Right hindlimb (tissue), 1 donor: ENCODE results near the gene KIF19.

ENCODE experiments used
- DNase-seq: peaks from one replicate; pipeline ENCODE4 v3.0.0-alpha.2; 2018

Gene KIF19

DNA sequence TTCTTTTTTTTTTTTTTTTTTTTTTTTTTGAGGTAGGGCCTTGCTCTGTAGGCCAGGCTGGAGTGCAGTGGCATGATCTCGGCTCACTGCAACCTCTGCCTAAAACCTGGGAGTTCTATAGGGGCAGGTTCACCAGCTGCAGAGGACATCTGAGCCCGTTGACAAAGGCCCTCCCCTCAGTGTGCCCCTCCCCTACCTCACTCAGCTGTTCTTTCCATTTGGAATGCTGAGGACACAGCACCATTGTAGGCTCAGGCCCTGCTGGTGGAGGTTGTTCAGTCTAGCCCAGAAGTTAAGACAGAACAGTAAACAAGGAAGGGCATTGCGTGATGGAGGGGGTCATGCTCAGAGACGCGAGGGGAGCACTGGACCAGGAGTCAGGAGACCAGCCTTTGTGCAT is 21.8 kb upstream of the KIF19 start:
- DNase-seq, result no peak

DNA sequence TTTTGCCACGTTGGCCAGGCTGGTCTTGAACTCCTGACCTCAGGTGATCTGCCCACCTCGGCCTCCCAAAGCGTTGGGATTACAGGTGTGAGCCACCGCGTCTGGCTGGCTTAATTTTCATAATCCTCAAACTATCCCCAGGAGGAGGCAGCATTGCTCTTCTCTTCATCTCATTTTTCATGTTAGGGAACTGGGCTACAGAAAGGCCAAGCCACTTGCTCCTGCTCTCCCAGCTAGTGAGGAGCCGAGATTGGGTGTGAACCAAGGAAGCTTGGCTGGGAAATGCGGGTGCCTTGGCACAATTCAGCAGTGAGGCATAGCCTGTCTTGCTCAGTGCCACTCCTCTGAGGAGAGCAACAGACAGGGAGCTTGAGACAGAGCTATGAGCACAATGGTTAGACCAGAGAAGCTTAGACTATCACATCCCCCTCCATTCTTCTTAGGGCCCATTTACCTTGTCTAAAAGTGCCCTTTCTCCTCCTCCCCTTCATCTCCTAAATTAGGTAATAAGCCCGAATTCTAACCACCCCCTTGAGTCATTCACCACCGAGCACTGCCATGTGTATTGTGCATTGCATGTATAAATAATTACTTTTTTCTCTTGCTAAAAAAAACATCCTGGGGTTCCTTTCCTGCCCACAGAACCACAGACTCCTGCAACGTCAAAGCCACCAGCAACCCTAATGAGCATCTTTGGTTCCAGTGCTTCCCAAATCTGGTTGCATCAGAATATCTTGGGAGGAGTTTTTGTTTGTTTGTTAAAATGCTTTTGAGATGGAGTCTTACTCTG is 20.0 kb upstream of the KIF19 start:
- DNase-seq, result no peak

DNA sequence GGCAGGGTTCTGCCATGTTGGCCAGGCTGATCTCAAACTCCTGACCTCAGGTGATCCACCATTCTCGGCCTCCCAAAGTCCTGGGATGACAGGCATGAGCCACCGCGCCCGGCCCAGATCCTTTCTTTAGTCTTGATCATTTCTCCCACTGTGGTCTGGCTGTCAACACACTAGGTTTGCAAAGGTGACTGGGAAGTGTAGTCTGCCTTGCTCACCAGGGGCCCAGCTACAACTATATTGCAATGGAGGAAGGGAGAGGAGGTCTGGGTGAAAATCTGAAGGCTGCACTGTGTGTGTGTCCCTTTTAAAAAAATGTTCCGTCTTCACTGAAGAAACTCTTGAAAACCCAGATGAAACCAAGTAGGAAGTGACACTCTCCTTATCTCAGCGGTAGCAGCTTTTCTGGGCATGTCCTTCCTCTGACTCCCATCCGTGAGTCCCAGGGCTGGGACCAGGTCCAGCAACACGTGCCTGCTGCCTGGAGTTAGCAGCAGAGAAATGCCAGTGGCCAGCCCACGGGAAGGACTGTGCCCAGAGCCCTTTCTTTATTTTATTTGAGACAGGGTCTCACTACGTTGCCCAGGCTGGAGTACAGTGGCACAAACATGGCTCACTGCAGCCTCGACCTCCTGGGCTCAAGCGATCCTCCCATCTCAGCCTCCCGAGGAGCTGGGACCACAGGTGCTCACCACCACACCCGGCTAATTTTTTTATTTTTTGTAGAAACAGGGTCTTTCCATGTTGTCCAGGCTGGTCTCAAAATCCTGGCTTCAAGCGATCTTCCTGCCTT is 17.8 kb upstream of the KIF19 start:
- DNase-seq, result no peak

DNA sequence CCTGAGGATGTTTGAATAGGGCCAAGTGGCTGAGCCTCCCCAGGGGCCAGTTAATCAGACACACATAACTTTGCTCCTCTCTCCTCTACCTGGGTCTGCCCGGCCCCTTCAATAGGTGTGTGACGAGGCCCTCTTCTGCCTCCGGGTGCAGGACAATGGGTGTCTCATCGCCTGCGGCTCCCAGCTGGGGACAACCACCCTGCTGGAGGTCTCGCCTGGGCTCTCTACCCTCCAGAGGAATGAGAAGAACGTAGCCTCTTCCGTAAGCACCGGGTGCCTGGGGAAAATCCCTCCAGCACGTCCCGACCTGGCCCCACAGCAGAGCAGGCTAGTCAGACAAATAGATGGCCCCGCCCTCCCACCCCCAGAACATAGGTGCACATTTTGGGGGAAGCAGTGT is 16.1 kb upstream of the KIF19 start:
- DNase-seq, result no peak

DNA sequence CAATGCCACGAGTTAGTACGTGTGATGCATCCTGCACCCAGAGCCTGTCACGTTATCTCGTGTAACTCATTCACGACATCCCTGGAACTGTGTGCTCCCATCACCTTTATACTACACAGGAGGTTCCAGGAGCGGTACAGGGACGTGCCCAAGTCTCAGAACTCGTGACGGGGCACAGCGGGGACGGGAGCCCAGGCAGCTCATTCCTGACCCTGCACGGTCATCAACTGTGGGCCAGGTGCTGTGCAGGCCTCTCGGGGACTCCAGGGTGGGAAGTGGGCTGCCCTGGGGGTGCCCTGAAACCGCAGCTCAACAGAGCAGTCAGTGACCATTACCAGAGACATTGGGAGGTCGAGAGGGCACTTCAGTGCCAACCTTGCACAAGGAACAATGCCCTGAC is 11.1 kb upstream of the KIF19 start:
- DNase-seq, result no peak

DNA sequence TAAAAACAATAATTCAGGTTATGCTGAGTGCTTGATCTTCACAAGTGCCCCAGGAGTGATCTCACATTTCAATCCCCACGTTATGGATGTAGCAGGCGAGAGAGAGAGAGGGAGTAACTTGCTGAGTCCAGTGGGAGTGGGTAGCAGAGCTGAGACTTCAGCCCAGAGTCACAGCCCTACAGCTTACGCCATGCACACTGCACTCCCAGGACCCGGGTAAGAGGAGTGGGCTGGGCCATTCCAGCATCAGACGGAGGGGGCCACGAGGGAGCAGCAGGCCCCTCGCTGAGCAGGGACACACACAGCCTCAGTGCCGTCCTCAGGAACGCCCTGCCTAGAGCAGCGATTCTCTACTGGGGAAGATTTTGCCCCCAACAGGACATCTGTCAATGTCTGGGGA is 9.8 kb upstream of the KIF19 start:
- DNase-seq, result no peak

DNA sequence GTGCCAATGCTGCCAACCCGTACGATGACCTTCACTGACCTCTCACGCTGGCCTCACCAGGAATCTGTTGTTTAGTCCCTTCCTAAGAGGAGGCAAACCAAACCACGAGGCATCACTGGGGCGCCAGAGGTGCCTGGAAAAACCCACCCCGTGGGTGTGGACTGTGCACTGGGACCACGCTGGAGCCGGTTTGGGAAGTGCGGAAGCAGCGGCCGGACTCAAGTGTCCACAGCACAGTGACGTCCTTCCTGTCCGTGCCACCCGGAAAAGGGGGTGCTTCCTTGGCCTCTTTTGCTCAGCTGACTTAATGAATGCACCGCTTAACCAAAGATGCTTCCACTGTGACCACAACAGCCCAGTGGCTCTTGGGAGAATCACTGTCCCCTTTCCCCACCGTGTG is 9.0 kb upstream of the KIF19 start:
- DNase-seq, result no peak

DNA sequence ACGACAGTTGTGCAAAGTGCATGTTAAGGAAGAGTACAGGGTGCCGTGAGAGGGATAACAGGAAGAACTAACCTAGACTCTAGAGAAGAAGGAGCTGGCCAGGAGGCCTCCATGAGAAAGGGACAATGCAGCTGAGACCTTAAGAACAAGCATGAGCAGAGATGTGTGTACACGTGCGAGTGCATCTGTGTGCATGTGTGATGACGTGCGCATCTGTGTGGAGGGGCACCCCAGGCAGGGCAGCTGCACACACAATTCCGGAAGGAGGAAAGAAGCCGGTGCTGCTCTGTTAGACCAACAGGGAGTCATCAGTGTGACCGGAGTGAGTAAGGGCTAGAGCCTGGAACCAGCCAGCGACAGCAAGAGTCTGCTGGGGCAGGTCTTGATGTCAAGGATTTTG is 7.6 kb upstream of the KIF19 start:
- DNase-seq, result no peak

DNA sequence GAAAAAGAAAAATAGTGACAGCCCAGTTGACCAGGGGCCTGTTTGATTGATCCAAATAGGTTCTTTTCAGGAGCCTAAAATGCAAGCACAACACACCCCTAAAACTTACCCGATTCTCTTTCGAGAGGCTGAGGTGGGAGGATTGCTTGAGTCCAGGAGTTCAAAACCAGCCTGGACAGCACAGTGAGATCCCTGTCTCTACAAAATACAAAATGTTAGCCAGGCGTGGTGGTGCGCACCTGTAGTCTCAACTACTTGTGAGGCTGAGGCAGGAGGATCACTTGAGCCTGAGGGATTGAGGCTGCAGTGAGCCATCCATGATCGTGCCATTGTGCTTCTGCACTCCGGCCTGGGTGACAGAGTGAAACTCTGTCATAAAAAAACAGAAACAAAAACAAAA is 1.5 kb upstream of the KIF19 start:
- no peak for DNase-seq

DNA sequence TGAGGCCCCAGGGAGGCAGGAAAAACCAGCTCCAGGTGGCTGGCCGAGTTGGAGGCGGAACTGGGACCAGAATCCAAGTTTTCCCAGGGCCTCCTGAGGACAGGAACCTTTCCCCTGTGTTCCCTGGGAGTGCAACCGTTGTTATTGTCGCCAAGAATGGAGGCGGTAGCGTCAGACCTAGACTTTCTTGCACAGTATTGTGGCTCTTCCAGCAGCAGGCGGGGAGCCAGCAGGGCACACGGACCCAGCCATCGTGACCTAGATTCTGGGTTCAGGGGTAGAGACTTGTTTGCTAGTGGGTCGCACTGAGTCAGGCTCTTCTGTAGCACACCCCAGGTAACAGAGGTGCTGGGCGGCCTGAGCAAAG is 667 bp upstream of the KIF19 start:
- DNase-seq, result no peak

DNA sequence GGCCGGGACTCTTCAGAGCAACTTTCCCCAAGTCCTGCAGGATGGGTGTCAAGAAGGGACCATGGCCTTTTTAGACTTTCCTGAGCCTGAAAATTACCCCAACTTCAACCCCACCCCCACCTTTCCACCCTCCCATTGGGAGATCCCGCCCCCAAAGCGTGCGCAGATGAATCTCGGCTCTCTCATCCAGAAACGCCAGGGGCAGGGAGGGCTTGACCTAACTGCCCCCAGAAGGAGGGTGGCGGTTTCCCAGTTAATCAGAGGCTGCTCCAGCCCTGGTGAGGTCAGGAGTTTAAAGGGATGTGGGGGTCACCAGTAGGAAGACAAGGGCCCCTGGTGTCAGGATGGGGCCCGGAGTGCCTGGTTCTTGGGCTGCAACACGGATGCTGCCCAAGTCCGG is 480 bp downstream of the KIF19 start:
- no peak for DNase-seq

DNA sequence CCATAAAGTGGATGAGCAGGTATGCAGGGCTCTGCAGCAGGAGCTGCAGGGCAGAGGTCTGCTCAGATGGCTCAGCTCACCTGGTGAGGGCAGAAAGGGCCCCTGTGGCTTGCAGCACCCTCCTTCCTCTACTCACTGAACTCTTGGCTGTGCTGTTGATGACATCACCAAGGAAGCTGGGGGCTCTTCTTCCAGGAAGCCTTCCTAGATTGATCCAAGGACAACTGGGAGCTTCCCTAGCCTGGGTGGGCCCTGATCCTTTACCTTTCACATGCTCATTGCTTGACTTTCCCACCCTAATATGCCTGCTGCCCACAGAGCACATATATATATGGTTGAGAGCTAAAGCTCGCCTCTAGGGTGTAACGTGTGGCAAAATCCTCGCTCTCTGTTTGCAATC is 2.5 kb downstream of the KIF19 start:
- no peak for DNase-seq

DNA sequence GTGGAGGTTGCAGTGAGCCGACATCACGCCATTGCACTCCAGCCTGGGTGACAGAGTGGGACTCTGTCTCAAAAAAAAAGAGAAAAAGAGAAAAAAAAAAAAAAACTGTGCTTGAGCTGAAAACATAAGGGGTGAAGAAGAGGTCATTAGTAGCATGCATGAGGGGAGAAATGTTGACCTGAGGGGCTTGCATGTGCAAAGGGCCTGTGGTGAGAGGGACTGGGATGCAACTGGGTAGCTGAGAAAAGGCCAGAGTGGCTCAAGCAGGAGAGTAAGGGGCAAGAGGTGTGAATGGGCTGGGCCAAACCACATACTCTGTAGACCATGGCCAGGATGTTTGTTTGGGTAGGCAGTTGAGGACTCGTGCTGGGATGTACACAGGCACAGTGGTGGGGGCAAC is 3.4 kb downstream of the KIF19 start:
- no peak for DNase-seq

DNA sequence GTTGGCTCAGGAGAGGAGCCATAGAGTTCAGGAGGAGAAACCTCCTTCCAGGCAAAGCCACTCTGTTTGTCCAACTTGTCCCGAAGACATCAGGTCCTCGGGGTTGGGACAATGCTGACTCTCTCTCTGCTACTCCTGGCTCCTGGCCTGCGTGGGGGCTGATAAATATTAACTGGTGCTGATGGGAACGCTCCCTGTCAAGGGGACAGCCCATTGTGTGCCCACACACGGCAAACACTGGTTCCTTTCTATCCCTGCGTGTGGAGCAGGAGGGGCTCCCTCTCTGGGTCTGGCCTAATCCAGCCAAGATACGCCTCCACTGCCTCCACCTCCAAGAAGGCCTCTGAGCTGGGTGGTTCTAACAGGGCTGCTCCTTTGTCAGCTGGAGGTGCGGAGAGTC is 4.4 kb downstream of the KIF19 start:
- DNase-seq, result no peak

DNA sequence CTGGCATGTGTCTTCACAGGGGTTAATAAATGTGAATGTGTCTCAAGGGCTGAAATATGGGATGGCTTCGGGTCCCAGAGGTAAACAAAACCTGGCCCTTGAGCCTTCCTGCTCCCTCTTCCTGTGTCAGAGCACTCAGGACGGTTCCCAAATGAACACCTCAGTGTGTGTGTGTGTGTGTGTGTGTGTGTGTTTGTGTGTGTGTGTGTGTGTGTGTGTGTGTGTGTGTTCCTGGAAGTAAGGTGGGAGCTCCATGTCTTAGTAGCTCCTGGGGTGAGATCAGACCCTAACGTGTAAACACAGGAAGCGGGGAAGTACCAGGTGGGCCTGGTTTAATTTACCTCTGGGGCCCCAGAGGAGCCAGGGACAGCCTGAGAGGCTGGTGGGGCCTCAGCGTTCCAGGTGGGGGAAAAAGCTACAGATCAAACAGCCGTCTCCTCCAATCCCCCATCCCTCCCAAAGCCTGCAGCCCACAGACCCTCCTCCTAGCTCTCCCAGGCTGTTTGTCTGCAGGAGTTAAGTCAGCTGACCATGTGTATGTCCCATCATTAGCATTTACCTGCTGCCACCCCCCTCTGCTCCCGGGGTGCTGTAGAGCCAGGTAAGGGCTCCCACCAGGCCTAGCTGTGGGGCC is 6.1 kb downstream of the KIF19 start:
- no peak for DNase-seq

DNA sequence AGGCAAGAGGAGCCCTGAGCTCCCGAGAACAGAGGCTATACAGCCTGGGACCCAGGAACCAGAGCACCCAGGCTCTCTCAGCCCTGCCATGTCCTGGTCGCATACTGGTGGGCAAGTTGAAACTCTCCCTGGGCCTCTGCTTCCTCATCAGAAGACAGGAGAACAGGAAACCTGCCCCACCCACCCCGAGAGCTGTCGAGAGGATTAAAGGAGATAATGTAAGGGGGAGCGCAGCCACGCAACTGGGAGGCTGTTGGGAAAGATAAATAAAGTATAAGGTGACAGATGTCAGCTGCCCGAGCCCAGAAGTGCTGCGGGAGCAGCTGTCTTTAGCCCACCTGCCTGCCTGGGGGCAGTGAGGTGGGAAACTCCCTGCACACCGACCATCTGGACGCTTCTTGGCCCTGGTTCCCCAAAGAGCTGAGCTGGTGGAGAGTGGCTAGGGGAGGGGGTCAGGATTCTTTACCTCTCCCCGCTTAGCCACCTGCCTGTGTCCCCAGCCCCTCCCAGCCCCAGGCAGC is 6.8 kb downstream of the KIF19 start:
- no peak for DNase-seq

DNA sequence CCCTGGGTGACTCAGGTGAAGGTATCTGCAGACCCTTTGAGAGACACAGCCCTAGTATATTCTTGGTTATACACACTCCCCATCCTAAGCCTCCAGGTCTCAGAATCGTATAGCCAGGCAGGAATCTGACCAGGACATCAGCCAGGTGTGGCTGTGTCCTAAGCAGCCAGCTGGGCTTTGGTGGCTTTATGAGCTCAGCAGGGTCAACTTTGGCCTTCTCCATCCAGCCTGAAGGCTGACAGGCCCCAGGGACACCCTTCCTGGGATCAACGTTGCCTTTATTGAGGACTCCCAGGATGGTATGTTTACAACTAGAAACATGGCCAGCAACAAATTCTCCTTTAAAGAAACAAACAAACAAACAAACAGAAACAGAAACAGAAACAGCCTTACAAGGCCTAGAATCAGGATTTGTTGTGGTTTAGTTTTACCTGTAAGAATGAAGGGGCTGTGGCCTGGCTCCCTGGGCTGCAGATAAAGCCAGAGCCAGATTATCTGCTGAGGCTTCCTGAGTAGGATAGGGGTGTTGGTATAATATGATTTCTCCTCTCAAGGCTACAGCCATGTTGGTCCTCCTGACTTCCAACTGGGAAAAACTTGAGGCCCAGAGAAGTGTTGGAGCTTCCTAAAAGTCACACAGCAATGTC is 8.5 kb downstream of the KIF19 start:
- DNase-seq, result no peak

DNA sequence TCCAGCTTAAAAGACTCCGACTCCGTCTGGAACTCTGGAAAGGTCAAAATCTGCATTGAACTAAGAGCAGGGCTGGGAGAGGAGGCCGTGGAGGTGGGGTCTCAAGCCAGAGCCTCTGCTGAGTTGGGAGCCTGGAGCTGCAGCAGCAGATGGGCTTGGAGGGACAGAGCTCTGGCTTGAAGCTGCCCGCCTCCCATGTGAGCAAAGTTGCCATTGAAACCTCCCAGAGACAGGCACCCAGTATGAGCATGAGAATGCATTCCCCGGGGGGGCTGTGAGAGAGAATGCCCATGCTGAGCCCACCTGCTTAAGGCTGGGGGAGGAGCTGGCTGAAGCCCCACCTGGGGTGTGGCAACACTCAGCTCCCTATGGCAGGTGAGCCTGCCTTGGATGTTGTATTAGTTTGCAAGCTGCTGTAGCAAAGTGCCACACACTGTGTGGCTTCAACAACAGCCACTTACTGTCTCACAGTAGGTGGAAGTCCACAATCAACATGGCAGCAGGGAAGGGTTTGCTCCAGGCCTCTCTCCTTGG is 9.6 kb downstream of the KIF19 start:
- no peak for DNase-seq

DNA sequence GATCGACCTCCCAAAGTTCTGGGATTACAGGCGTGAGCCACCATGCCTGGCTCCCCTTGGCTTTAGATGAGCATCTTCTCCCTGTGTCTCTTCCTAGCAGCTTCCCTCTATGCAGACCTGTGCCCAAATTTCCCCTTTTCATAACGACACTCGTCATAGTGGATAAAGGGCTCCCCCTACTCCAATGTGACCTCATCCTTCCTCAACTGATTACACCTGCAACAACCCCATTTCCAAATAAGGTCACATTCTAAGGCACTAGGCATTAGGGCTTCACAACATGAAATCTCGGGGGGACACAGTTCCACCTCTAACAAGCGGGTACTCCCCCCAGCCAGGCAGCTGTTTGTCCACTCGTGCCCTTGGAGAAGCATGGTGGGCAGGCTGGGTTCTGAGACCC is 10.3 kb downstream of the KIF19 start:
- no peak for DNase-seq

DNA sequence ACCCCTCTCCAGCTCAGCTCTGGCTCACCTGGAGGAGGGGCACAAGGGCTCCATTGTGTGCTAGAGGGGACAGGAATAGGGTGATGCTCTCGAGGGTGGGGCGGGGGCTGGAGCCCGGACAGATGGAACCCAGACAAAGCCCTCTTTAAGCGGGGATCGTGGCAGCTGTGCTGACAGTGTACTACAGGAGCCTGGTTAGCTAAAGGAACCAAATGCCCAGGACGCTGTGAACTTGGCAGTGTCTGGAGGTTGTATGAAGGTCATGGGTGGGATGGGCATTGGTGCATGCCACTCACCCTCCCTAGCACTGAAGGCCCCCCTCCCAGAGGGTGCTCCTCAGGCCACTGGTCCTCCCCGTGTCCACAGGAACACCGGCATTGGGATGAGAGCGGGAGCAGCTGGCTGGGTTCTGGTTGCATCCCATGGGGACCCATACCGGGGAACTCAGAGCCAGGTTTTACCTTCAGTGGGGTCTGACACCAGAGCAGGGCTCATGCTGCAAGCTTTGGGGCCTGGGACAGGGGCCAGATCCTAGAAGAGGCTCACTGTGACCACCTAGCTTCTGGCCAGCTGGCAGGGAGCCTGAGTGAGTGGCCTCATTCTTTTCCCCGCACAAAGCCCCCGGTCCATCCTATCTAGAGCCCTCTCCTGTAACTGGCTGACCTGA is 11.9 kb downstream of the KIF19 start:
- peak; percentile 52 for DNase-seq

DNA sequence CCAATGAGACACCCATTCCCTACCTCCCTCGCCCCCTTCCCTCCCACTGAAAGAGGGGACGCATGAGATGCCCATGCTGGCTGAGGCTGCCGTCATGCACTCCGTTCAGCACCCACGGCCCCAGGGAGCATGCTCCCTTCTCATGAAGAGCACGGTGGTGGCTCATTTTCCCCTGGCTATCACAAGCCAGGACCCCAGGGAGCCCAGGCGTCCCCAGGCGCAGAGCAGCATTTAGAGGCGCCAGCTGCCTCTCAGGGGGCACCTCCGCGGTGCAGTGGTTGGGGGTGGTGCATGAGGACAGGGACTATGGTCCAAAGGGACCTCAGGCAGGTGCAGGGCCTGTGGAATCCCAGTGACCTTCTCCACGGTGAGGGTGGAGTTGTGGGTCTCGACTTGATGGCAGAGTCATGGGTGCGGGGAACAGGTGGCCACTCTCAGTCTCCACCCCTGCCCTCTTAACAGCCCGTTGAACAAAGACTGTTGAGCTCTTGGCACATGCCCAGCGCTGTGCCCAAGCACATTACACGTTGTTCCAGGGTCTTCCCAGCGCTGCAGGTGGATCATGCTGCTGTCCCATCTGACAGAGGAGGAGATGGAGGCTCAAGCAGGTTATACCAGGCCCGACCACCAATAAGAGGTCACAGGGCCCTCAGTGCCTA is 13.6 kb downstream of the KIF19 start:
- no peak for DNase-seq

DNA sequence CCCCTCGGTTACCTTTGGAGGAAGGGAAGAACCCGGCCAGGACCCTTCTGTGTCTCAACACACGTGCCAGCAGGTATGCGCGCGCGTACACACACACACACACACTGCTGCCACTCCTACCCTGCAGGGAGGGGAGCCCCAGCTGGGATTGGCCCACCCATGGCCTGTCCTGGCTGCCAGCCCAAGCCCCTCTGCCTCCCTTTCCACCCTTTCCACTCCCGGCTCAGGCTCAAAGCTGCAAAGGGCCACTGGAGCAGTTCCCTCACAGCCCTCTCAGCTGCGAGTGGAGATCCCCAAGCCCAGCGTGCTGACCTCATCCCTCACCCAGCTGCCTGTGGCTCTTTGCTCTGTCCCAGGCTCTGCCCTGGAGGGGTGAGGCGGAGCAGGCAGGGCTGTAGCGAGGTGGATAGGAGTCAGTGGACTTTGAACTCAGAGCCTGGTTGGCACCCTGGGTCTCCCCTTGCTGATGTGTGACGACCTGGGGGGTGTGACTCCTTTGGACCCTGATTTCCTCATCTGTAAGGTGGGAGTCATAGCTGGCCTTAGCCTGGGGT is 14.5 kb downstream of the KIF19 start:
- no peak for DNase-seq
